Measurements from ENCODE around the gene FRMD5.
A peak's percentile ranks its signal among the peaks of the same experiment; 100 is the strongest.

The FRMD5 gene

GRCh38 chr15:44132057-44132456 is 63.0 kb downstream of the FRMD5 start:
- H3K9me2 ChIP-seq (replicated peaks; ENCODE audit: insufficient read depth, low read length) = no peaks in the 10 kb centered on the region
- H3K9me3 ChIP-seq (replicated peaks; ENCODE audit: insufficient read depth, low read length) = no peaks in the 10 kb centered on the region
- no peak overlapping the region for H3K9ac ChIP-seq (ENCODE audit: low read length)
- H2AFZ ChIP-seq (ENCODE audit: low read length) = no peak overlapping the region
- no peak for TF ChIP-seq CTCF (IDR thresholded peaks at IDR 0.05; ENCODE audit: low read length)
- TF ChIP-seq EZH2phosphoT487 (IDR thresholded peaks at IDR 0.05; ENCODE audit: low read length) = no peak
- TF ChIP-seq EZH2 (optimal IDR thresholded peaks at IDR 0.05; ENCODE audit: low read depth, low read length) = no peak
- DNase-seq = no peak
- H3K27me3 ChIP-seq (replicated peaks; ENCODE audit: insufficient read depth, low read length) = no peaks in the 10 kb centered on the region
- H3K79me2 ChIP-seq (ENCODE audit: low read length) = no peaks in the 10 kb centered on the region
- no peaks in the 10 kb centered on the region for H4K20me1 ChIP-seq (ENCODE audit: insufficient read depth, low read length)
- no peak overlapping the region for H3K4me2 ChIP-seq (ENCODE audit: low read depth, low read length)
- H3K4me1 ChIP-seq (ENCODE audit: low read length) = no peaks in the 10 kb centered on the region
- H3F3A ChIP-seq (ENCODE audit: insufficient read depth, low read length) = no peaks in the 10 kb centered on the region
- no peak overlapping the region for H3K4me3 ChIP-seq (ENCODE audit: low read length)
- H3K36me3 ChIP-seq (replicated peaks; ENCODE audit: insufficient read depth, low read length) = no peaks in the 10 kb centered on the region
- H3K27ac ChIP-seq (ENCODE audit: low read length) = no peak overlapping the region

- TF ChIP-seq EZH2phosphoT487 (IDR thresholded peaks at IDR 0.05; ENCODE audit: low read length) (no peak), CTCF (IDR thresholded peaks at IDR 0.05; ENCODE audit: low read length) (no peak)
- Histone ChIP-seq H3K4me2 (ENCODE audit: low read depth, low read length) (no peak overlapping the region), H3K9me2 (replicated peaks; ENCODE audit: insufficient read depth, low read length) (no peaks in the 10 kb centered on the region), H3K79me2 (ENCODE audit: low read length) (no peaks in the 10 kb centered on the region), H4K20me1 (ENCODE audit: insufficient read depth, low read length) (no peaks in the 10 kb centered on the region), H3K27me3 (replicated peaks; ENCODE audit: insufficient read depth, low read length) (no peaks in the 10 kb centered on the region), H3K4me1 (ENCODE audit: low read length) (no peaks in the 10 kb centered on the region), H3K9me3 (replicated peaks; ENCODE audit: insufficient read depth, low read length) (no peaks in the 10 kb centered on the region), H3K36me3 (replicated peaks; ENCODE audit: insufficient read depth, low read length) (no peaks in the 10 kb centered on the region), H3K27ac (ENCODE audit: low read length) (no peak overlapping the region), H2AFZ (ENCODE audit: low read length) (no peak overlapping the region), H3K4me3 (ENCODE audit: low read length) (no peak overlapping the region), H3K9ac (ENCODE audit: low read length) (no peak overlapping the region), H3F3A (ENCODE audit: insufficient read depth, low read length) (no peaks in the 10 kb centered on the region)
- DNase-seq = peak; percentile 12
Measured at GRCh38 chr15:44130778-44131177, 64.3 kb downstream of the FRMD5 start.

- Histone ChIP-seq H3F3A (ENCODE audit: insufficient read depth, low read length) (no peaks in the 10 kb centered on the region), H3K9me2 (replicated peaks; ENCODE audit: insufficient read depth, low read length) (no peaks in the 10 kb centered on the region), H4K20me1 (ENCODE audit: insufficient read depth, low read length) (no peaks in the 10 kb centered on the region), H2AFZ (ENCODE audit: low read length) (no peak overlapping the region), H3K27me3 (replicated peaks; ENCODE audit: insufficient read depth, low read length) (no peaks in the 10 kb centered on the region), H3K4me2 (ENCODE audit: low read depth, low read length) (no peak overlapping the region), H3K4me1 (ENCODE audit: low read length) (no peaks in the 10 kb centered on the region), H3K9me3 (replicated peaks; ENCODE audit: insufficient read depth, low read length) (no peaks in the 10 kb centered on the region), H3K4me3 (ENCODE audit: low read length) (no peak overlapping the region), H3K27ac (ENCODE audit: low read length) (no peak overlapping the region), H3K9ac (ENCODE audit: low read length) (no peak overlapping the region), H3K79me2 (ENCODE audit: low read length) (no peaks in the 10 kb centered on the region), H3K36me3 (replicated peaks; ENCODE audit: insufficient read depth, low read length) (no peaks in the 10 kb centered on the region)
- TF ChIP-seq EZH2phosphoT487 (IDR thresholded peaks at IDR 0.05; ENCODE audit: low read length) (no peak), CTCF (IDR thresholded peaks at IDR 0.05; ENCODE audit: low read length) (no peak), EZH2 (optimal IDR thresholded peaks at IDR 0.05; ENCODE audit: low read depth, low read length) (no peak)
- no peak for DNase-seq
Measured at GRCh38 chr15:44129911-44130310, 65.2 kb downstream of the FRMD5 start.

Measured in MM.1S (cell line).